GM12878 (cell line): ENCODE results near the gene ZNF608. TPM values are rescaled to one million over a fixed set of nuclear protein-coding genes. Genes with fewer than 3 reads are reported as not detected.

ENCODE experiments used
- BCL11A ChIP-seq: IDR thresholded peaks from 2 replicates; pipeline ENCODE4 v1.6.1; 2011; ENCODE audit warnings: low read depth, low read length
- CBFB ChIP-seq: IDR thresholded peaks from 2 replicates; pipeline ENCODE4 v1.6.1; 2016; ENCODE audit warnings: antibody characterized with exemption, low read depth
- IKZF2 ChIP-seq, 2 experiments: fragments of 450-650 bp; IDR thresholded peaks; 2 replicates each; pipeline ENCODE4 v1.6.1; 2017; ENCODE audit warnings: mild to moderate bottlenecking in 2 of 2, moderate library complexity in 2 of 2
- KAT2A ChIP-seq: conservative IDR thresholded peaks from 2 replicates; pipeline ENCODE4 v1.6.1; 2011; ENCODE audit warnings: low read depth, low read length; ENCODE audit not compliant: control insufficient read depth
- NFIC ChIP-seq: IDR thresholded peaks from 2 replicates; pipeline ENCODE4 v1.6.1; 2012; ENCODE audit warnings: low read depth, mild to moderate bottlenecking, inconsistent platforms, low read length, moderate library complexity
- PAX5 ChIP-seq: IDR thresholded peaks from 2 replicates; pipeline ENCODE4 v1.6.1; 2011; ENCODE audit warnings: low read depth, low read length, borderline replicate concordance
- RELB ChIP-seq: fragments of 450-650 bp; IDR thresholded peaks from 2 replicates; pipeline ENCODE4 v1.6.1; 2017; ENCODE audit warnings: low read depth, mild to moderate bottlenecking, moderate library complexity
- ZNF592 ChIP-seq: fragments of 450-650 bp; IDR thresholded peaks from 2 replicates; pipeline ENCODE4 v1.6.1; 2017; ENCODE audit warnings: mild to moderate bottlenecking, moderate library complexity
- polyA plus RNA-seq, 11 experiments: library from polyadenylated mRNA; depleted of rRNA in 4 of 11; unstranded in 6 of 11; stranded (reverse) in 5 of 11; fragments of >200 nt; fragmentation: Nextera tagmentation in 4 of 11; fragmentation: Illumina TruSeq in 1 of 11; extraction: Ambion mirVana in 4 of 11; extraction: Trizol in 1 of 11; gene quantifications; 1 replicate in 1 of 11; 2 replicates in 10 of 11; pipeline versions ENCODE4 v1.2.1 to v1.2.3, GENCODE V29; 2011 to 2016; ENCODE audit warnings: inconsistent platforms in 2 of 11, missing spikeins in 2 of 11, low read depth in 1 of 11
- total RNA-seq, 4 experiments: library from RNA; depleted of rRNA in 3 of 4; stranded (reverse); fragments of >200 nt in 3 of 4; fragmentation: Illumina TruSeq in 1 of 4; extraction: Trizol in 1 of 4; gene quantifications; 2 replicates each; pipeline versions ENCODE4 v1.2.1 to v1.2.3, GENCODE V29; 2013 to 2021
- TF ChIP-seq, protein P1 (sequence below): fragments of 450-650 bp; IDR thresholded peaks from 2 replicates; pipeline ENCODE4 v1.6.1; 2017; ENCODE audit warnings: mild to moderate bottlenecking
- TF ChIP-seq, protein P2 (sequence below): fragments of 150-350 bp; IDR thresholded peaks from 2 replicates; pipeline ENCODE4 v1.6.1; 2014; ENCODE audit warnings: mild to moderate bottlenecking, low read depth, low read length

ZNF608 gene
- total and polyA plus RNA-seq, 10 of the 15 experiments (the other 5 are each of a cell fraction or from before 2014, with no cell fraction given) = 0.19 to 6.7 (median 0.64) TPM

GRCh38 chr5:124747791-124748686 lies 1.6 kb upstream of the ZNF608 start (continued):
- TF ChIP-seq RELB (peak; percentile 78; the same call in 1 of the 2 replicates), ZNF592 (no peak), BCL11A (peak; percentile 49), KAT2A (no peak), PAX5 (peak; percentile 16; the same call in 1 of the 2 replicates), CBFB (0 out of 2 replicates have a peak, but pooled peaks have one; percentile 13), NFIC (peak; percentile 58; the same call in 1 of the 2 replicates), IKZF2 (IDR thresholded peaks at IDR 0.05) (peak; percentile 62 to 74; a peak in 3 of 4 replicates)
- TF ChIP-seq, protein P1, sequence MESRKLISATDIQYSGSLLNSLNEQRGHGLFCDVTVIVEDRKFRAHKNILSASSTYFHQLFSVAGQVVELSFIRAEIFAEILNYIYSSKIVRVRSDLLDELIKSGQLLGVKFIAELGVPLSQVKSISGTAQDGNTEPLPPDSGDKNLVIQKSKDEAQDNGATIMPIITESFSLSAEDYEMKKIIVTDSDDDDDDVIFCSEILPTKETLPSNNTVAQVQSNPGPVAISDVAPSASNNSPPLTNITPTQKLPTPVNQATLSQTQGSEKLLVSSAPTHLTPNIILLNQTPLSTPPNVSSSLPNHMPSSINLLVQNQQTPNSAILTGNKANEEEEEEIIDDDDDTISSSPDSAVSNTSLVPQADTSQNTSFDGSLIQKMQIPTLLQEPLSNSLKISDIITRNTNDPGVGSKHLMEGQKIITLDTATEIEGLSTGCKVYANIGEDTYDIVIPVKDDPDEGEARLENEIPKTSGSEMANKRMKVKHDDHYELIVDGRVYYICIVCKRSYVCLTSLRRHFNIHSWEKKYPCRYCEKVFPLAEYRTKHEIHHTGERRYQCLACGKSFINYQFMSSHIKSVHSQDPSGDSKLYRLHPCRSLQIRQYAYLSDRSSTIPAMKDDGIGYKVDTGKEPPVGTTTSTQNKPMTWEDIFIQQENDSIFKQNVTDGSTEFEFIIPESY = no peak
- TF ChIP-seq, protein P2, sequence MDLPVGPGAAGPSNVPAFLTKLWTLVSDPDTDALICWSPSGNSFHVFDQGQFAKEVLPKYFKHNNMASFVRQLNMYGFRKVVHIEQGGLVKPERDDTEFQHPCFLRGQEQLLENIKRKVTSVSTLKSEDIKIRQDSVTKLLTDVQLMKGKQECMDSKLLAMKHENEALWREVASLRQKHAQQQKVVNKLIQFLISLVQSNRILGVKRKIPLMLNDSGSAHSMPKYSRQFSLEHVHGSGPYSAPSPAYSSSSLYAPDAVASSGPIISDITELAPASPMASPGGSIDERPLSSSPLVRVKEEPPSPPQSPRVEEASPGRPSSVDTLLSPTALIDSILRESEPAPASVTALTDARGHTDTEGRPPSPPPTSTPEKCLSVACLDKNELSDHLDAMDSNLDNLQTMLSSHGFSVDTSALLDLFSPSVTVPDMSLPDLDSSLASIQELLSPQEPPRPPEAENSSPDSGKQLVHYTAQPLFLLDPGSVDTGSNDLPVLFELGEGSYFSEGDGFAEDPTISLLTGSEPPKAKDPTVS = no peak
